ENCODE results near the gene CBR1.
A peak's percentile ranks its signal among the peaks of the same experiment; 100 is the strongest.
"Not testable (repeated sequence)": the region's sequence is repeated elsewhere in the genome, so short reads cannot be mapped to it uniquely, and the experiment has no call there.

Gene CBR1

DNA sequence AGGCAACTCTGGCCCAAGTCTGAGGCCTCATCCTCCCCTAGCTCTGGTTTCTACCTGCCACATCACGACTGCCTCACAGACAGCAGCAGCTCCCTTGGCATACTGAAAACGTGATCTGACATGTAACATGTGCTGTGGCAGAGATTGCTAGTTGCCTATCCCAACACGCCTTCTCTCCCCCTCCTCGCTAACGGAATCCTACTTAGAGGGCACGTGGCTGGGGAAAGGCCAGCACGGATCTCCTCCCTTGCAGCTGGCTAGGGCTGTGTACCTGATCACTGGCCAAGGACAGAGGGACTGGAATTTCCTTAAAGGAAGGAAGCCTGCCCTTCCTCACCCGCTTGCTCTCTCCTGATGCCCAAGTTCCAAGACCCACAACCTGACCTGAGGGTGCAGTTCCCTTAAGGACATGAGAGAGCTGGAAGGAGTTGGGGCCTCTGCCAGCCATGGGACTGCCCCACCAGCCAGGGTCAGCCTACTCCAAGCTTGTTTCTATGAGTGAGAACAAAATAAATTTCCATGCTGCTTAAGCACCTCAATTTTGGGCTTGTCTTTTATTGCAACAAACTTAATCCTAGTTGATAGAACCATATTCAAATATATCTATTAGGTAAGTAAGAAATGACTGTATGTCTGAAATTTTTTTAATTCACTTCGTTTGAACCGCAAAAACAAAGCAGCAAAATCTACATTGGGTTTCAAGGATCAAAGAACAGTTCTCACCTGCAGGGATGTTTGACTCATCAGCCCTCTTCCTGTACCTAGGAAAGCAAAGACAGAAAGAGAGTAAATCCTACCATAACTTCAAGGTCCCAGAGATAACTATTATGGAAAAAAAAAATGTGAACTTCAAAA lies 16.7 kb upstream of the CBR1 start:
- no peak for DNase-seq

DNA sequence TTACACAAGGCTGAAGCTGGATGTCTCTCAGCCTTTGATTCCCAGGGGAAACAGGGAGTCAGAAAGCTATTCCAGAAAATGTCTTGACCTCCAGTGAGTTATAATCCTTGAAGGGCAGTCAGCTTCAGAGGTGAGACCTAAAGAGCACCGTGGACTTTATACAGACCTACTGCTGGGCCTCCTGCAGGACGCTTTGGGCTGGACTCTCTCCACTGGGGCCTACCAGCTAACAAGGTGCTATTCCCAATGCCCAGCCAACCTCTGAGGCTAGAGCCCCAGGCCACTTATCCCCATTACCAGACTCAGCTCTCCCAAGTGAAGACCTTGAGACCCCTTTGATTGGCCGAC lies 16.1 kb upstream of the CBR1 start:
- DNase-seq: no peak

DNA sequence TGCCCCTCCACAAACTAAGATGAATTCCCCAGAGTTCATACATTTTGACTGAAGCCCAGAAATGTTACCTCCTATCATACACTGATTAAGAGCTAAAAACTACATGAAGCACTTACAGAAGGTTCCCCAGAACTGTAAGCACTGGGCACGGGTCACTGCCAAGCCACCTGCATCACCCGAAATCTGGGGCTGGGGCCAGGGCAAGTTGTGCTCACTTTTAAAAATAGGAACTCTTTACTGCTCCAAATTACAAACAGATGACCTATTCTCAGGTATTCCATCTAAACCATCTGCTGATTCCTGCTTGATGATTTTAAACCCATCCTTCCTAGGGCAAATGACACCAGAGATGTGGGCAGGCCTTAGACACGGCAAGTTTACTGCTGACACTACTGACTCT lies 14.3 kb upstream of the CBR1 start:
- DNase-seq: no peak

DNA sequence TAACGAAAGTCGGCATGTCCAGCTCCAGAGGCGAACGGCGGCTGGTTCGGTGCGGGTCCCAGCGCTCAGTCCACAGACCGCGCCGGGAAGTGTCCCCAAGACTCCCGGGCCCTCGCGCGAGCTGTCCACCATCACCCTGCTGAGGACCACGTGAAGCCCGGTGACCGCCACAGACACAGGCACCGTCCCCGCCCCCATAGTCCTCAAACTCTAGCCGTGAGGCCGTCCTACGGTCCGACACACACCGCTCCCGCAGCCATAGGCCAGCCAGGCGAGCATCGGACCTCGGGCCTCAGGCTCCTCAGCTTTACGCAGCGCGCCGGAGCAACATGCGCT lies 10.0 kb upstream of the CBR1 start:
- peak; percentile 71 for DNase-seq

DNA sequence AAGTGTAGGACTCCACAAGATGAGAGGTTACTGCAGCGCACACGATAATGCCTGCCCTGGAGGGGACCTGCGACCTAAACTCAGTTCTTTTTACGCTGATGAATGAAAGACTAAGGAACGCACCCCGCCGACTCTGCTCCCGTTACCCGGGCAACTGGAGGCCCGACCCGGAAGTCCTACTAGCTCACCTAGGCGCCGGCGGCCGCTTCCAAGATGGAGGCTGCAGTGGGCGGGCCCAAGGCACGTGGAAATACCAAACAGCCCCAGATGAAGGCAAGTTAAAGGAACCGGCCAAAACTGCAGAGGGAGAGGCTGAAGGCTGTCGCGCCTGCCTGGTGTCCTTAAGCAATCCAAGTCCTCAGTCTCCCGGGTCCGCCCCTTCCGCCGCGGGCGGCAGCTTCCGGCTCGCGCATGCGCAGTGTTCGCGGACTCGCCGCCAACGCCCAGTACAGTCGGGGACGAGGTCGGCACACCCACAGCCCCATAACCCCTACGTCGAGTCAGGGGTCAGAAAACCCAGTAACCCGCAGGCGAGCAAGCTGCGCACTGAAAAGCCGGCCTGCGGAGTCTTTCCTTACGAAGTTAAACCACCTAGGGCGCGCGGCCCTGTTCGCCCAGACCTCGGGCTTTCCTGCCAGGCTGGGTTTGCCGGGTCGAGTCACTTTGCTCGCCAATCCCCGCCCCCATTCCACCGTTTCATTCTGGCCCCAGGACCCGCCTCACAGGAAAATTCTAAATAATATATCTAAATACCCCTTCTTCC lies 9.5 kb upstream of the CBR1 start, which contains the start of gene SETD4:
Gene SETD4 (minus strand): TSS at position 368 of the 763 bp plus-strand sequence. CDS start 1,638 bp downstream, outside the sequence.
- DNase-seq: peak; percentile 87

DNA sequence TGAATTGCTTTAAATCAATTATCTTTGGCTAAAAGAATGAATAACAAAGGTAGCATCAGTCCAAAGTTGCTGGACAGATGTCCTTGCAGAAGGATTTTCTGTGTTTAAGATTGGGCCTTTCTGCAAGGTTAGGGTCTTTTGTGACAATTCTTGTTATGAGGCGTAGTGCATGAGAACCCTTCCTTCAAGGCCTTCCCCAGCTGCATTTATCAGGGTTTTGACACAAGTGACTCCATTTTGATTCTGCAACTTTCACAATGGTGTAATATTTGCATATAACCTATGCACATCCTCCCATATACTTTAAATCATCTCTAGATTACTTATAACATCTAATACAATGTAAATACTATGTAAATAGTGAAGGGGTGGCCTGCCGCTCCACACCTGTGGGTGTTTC lies 8.4 kb upstream of the CBR1 start:
- DNase-seq: no peak

DNA sequence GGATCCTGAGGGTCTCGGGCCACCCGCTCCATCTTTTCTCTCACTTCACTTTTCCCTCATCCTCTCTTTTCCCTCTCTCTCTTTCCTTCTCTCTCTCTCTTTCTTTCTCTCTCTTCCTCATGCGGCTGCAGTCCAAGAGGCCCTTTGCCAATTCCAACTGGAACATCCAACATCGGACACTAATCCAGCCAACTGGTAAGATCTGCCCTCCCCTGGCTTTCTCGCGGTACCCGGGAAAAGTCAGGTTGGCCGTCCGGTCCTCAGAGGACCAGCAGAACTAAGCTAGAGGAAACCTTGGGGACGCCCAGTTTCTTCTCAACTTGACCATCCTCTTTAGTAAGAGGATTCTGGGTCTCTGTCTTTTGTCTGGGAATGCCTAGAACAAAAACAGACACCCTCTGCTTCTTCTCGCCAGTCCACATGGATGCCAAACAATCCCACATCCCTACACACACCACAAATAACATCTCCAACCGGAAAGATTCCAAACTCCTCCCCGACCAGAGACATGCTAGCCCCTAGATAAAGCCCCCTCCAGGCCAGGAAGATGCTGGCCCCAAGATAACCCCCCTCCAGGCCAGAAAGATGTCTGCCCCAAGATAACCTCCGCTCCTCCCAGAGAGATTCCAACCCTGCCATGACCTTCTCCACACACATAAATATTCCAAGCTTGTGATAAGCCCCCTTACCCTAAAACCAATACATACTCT lies 6.3 kb upstream of the CBR1 start:
- DNase-seq: no peak

DNA sequence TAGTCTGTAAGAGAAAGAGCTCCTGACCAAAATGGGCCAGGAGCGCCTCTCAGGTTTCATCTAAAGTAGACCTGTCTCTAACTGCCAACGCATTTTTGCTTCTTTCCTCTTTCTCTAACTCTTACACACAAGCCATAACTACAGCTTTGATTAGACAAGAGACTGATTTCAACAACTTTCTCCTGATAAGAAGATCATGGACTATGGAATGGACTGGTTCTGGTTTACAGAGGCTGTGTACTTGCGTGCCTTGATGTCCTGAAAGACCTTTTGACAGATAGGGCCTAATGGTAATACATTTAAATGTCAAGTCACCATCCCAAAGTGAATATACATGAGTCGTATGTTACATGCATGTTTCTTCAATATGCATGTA lies 5.8 kb upstream of the CBR1 start:
- DNase-seq: no peak

DNA sequence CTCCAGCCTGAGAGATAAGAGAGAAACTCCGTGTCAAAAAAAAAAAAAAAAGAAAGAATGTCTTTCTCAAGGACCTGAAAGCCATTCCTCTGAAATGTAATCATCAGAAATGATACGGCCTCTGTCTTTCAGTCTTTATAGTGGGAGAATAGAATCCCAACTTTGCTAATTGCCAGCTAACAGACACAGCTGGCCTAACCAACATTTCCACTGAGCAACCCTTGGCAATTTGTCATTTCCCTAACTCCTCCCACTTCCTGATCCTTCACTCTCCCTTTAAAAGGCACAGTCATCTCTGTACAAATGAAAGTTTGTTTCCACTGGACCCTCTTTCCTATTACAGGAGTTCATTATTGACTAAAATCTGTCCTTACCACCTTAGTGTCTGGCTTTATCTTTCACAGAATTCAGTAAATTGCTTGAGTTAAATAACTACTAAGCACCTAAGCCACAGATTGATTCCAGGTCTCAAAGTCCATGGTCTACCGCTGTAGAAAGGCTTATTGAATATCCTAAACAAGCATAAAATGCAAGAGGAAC lies 4.3 kb upstream of the CBR1 start:
- DNase-seq: no peak

DNA sequence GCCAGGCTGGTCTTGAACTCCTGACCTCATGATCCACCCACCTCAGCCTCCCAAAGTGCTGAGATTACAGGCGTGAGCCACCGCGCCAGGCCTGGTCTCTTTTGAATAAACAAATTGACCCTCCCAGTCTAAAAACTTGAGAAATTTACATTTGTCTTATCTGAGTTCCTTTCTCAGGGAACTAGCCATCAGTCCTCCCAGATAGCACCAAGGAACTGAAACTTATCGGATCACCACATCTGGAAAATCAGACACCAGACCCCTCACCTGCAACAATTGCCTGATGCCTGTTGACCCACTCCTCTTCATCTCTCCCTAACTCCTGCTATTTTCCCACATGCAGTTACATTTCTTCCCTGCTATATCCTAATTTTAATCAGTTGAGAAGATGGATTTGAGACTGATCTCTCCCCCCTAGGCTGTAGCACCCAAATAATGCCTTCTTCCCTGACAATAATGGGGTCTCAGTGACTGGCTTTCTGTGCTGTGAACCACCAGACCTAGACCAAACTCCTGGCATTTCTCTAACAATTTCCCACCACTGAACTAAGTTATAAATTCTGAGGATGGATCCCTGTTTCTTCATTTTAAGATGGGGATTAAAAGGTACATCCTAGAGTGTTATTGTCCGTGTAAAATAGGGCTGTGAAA lies 951 bp upstream of the CBR1 start:
- no peak for DNase-seq

DNA sequence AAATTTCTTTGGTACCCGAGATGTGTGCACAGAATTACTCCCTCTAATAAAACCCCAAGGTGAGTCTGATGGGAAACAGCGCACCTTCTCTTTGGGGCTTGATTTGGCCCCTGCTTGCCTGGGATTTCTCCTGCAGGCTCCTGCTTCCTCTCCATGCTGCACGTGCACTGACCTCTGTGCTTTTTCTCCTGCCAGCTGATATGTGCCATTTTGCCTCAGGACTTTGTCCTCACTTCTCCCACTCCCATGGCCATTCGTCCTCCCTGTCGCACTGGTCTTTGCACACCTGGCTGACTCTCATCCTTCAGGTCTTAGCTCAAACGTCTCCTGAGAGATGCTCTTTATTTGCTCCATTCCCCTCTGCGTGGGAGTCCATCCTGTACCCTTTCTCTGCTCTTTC lies 1.2 kb downstream of the CBR1 start:
- DNase-seq: no peak

DNA sequence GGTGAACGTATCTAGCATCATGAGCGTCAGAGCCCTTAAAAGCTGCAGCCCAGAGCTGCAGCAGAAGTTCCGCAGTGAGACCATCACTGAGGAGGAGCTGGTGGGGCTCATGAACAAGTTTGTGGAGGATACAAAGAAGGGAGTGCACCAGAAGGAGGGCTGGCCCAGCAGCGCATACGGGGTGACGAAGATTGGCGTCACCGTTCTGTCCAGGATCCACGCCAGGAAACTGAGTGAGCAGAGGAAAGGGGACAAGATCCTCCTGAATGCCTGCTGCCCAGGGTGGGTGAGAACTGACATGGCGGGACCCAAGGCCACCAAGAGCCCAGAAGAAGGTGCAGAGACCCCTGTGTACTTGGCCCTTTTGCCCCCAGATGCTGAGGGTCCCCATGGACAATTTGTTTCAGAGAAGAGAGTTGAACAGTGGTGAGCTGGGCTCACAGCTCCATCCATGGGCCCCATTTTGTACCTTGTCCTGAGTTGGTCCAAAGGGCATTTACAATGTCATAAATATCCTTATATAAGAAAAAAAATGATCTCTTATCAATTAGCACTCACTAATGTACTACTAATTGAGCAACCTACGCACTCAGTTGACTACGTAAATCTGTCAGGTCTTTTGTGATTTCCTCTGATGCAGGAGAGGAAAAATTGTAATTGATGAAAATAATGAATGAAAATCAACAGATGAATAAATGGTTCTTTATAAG lies 2.8 kb downstream of the CBR1 start:
- no peak for DNase-seq

DNA sequence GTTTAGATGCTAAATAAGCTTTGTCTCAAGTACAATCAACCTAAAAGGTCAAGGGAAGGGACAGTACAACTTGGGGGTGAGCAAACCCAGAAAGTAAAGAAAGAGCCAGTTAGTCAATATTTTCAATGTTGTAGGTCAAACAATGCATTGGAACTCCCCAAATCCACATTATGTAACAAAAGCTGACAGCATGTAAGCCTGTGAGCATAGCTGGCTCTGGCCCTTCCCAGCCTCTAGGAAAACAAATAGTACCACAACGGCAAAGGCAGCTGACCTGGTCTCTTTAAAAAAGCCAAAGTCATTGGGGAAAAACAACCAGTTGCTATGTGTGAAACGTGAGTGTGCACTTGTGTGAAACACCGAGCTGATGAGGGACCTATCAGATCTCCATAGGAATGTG lies 3.4 kb downstream of the CBR1 start:
- no peak for DNase-seq

DNA sequence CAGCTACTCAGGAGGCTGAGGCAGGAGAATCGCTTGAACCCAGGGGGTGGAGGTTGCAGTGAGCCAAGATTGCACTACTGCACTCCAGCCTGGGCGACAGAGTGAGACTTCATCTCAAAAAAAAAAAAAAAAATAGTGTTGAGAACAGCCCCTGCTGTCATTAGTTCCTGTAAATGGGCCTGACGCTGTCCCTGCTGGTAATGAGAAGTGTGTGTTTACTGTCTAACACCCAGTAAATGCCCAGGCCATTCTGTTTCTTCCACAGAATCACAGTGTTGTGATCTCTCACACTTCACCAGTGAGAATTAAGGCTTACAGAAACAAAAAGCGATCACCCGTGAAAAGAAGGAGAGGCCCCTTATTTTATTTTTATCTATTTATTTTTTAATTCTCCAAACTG lies 4.1 kb downstream of the CBR1 start:
- DNase-seq: not testable (repeated sequence)

DNA sequence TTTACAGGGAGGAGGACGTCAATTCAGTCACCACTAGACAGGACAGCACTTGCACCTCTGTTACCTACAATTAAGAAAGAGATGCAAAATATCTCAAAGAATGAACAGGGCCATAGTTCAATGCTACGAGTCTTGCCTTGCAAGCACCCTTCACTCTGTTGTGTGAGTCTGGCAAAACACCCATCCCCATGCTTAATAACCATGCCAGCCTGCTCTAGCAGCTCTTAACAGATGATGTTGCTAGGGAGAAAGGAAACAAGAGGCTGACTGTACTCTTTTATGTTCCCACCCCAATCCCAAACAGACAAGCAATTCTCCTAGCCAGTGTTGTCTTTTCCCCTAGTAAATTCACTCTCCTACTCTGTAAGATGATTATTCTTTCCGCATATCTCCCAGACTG lies 5.3 kb downstream of the CBR1 start:
- no peak for DNase-seq

DNA sequence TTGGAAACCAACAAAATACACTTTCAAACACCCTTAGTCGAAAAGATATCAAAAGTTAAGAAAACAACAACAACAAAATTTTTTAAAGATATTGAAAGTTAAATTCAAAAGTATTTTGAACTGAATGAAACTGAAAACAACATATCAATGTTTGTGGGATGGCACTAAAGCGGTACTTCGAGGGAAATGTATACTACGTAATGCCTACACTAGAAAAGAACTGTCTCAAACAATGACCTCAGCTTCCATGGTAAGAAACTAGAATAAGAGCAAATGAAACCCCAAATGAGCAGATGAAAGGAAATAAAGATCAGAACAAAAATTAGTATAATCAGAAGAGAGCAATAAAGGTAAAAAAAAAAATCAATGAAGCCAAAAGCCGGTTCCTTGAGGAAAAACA lies 6.1 kb downstream of the CBR1 start:
- no peak for DNase-seq

DNA sequence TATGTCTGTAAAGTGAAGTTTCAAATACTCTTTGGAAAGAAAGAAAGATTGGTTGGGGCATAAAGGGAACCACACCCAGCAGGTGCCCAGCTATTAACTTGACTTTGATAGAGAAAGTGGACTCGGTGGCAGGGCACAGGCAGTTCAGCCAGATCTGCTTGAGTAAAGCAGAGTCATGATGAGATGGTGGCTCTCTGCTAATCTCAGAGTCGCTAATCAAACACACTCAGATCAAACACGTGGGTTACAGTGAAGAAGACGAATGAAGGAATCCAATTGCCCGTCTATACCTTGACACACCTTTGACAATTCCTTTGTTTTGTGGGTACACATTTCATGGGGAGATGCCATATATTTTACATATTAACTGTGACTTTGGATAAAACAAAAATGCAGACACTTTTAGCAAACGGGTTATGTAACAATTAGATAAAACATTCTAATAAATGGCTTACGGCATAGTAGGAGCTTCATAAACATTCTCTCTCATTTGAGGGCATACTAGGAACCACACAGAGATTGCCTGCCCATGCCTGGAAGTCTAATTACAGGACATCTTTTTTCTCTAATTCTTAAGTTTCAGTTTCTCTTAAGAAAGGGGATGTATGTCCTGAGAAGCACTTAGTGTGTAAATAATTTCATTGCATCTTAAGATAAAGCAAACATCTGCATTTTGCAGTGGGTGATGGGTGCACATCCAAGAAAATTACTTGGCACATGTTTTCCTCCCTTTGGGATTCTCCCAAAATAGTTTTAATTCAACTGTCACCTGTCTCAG lies 7.2 kb downstream of the CBR1 start:
- no peak for DNase-seq

DNA sequence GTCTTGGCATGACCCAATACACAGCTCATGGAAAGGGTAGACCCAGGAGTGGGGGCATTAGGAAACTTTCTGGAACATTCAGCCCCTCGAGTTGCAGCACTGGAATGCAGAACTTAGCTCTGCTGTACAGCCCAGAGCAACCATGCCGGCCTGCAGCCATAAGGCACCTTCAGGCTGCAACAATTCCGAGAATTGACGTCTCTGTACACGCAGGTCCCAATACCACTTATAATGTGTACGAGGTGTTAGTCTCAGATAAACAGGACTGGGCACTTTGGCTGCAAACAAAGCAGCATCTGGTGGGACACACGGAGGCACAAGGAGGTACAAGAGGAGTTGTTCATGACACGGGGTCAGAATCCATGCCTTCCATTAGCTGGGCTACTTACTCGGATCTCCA lies 7.9 kb downstream of the CBR1 start:
- no peak for DNase-seq

DNA sequence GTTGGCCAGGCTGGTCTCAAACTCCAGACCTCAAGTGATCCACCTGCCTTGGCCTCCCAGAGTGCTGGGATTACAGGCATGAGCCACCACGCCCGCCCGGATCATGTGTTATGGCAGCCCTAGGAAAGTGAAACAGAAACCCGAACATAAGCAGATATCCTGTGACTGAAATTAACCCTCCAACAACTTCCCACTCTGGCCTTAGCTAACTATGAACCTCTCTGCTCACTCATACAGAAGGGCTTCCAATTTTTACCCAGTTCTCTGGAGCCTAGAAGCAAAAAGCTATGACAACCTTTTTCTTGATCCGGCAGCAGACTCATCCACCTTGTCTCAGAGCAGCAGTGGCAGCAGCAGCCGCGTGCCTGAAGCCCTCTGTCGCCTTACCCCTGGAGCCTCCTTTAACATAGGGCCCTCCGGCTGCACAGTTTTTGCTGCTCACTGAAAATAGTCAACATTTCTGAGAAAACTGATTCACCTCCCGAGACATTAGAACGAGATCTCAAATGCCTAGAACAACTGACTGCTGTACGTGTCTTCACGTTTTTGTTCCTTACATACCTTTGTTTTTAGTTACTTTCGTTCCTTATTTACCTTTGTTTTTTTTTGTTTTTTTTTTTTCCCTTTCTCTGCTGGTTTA lies 9.3 kb downstream of the CBR1 start:
- no peak for DNase-seq

DNA sequence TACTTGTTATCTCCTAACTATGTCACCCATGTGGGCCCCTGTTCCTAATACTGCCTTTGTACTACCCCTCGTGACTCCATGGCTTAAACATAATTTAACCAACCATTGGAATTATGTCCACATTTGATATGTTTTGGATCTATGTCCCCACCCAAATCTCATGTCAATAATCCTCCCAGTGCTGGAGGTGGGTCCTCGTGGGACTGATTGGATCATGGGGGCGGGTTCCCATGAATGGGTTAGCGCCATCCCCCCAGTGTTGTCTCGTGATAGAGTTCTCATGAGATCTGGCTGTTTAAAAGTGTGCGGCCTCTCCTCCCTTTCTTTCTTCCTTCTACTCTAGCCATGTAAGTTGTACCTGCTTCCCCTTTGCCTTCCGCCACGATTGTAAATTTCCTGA lies 9.8 kb downstream of the CBR1 start:
- no peak for DNase-seq

DNA sequence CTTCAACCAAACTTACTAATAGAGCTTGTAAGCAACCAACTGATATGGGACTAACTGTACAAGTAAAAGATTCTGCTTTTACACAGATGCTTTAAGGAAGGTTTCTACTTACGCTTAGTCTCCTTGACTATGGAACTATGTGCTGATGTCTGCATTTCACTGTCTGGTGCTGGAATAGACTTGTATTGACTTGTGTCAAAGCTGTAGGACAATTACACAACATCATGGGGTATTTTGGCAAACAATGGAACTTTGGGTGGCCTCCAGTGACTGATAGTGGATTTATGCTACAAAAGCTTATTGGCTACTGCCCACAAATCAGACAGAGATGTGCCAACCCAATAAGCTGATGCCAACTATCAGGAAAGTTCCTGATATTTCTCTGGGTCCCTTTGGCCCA lies 10.6 kb downstream of the CBR1 start:
- DNase-seq: no peak

Measured in NCI-H146 (cell line).